ENCODE data around the gene DISP2. TPM values are rescaled to one million over a fixed set of nuclear protein-coding genes. Genes with fewer than 3 reads are reported as not detected.

DISP2 gene
- total and polyA plus RNA-seq, 2 of the 8 experiments (the other 6 are each of a cell fraction or from before 2014, with no cell fraction given), result 0.45 to 1.2 TPM

DNA sequence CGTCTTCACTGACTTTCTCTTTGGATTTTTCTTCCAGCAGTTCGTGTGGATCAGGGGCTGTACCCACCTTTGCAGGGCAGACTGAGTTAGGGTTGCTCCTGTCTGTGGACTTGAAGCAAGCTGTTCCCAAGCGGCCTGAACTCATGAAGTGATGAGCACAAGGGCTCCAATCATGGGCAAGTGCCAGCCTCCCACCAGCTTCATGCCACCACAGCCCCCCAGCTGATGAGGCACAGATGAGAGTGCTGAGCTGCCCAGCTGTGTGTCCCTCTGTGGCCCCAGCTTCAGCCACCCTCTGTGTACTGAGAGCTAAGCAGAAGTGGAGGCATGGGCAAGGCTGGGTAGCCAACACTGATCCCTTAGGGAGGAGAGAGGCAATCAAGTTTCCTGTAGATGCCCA lies 47.0 kb upstream of the DISP2 start:
- Histone ChIP-seq H3K56ac (replicated peaks; ENCODE audit: insufficient read length, low read depth, low read length) (no peak overlapping the region), H3K79me2 (ENCODE audit: control insufficient read depth in 1 of 2, insufficient read depth in 2 of 2, low read length in 2 of 2) (no peaks in the 10 kb centered on the region), H2BK20ac (ENCODE audit: low read length) (no peak overlapping the region), H3K4me1 (replicated peaks in 1 of 4; ENCODE audit: control insufficient read depth in 3 of 4, insufficient read depth in 4 of 4, low read length in 3 of 4) (peaks cover 0 to 29% (median 21%) of the 10 kb centered on the region in 4 experiments; a peak in 6 of 7 replicates), H4K91ac (replicated peaks; ENCODE audit: insufficient read length, low read length) (no peak overlapping the region), H3K4me3 (ENCODE audit: extremely low read depth in 1 of 4, insufficient read depth in 2 of 4, low read depth in 3 of 4, low read length in 4 of 4) (no peak overlapping the region), H3K18ac (ENCODE audit: extremely low read depth, low read length) (no peak overlapping the region), H4K8ac (ENCODE audit: extremely low read depth, insufficient read depth, low read length) (peak overlapping the region; percentile 42; the same call in 1 of the 2 replicates), H3K27ac (ENCODE audit: low read depth, low read length) (no peak overlapping the region), H4K5ac (ENCODE audit: insufficient read length, low read depth, low read length) (no peak overlapping the region), H2BK12ac (ENCODE audit: low read depth, low read length) (no peak overlapping the region), H3K36me3 (ENCODE audit: control insufficient read depth in 2 of 4, insufficient read depth in 4 of 4, low read length in 3 of 4) (no peaks in the 10 kb centered on the region), H2BK5ac (ENCODE audit: low read depth, low read length) (no peak overlapping the region; the same call in 1 of the 2 replicates), H3K23me2 (ENCODE audit: low read depth, low read length) (no peaks in the 10 kb centered on the region; the same call in 1 of the 2 replicates), H3K9ac (replicated peaks in 1 of 4; ENCODE audit: extremely low read depth in 1 of 4, low read depth in 3 of 4, low read length in 3 of 4) (no peak overlapping the region), H2BK15ac (ENCODE audit: low read length) (peak overlapping the region; percentile 84; the same call in 1 of the 2 replicates), H3K27me3 (replicated peaks in 1 of 4; ENCODE audit: control insufficient read depth in 3 of 4, extremely low read depth in 1 of 4, insufficient read depth in 3 of 4, low read length in 3 of 4) (peaks cover 0 to 6% (median 0%) of the 10 kb centered on the region in 4 experiments; a peak in 3 of 7 replicates), H2BK120ac (replicated peaks; ENCODE audit: low read depth, low read length) (no peak overlapping the region), H3K79me1 (ENCODE audit: low read depth, low read length) (no peaks in the 10 kb centered on the region), H3K9me3 (ENCODE audit: insufficient read depth in 2 of 2, low read depth in 1 of 2, low read length in 1 of 2) (no peaks in the 10 kb centered on the region), H3K23ac (ENCODE audit: insufficient read length) (no peak overlapping the region), H3K4me2 (ENCODE audit: insufficient read depth in 1 of 2, low read depth in 2 of 2, low read length in 2 of 2) (no peak overlapping the region), H4K20me1 (replicated peaks in 1 of 2; ENCODE audit: control insufficient read depth in 1 of 2, insufficient read depth in 2 of 2, low read length in 2 of 2) (peaks cover 1 to 4% of the 10 kb centered on the region in 2 experiments), H3K4ac (replicated peaks; ENCODE audit: insufficient read length, low read depth, low read length) (no peak overlapping the region), H2AK5ac (ENCODE audit: low read depth, low read length) (no peak overlapping the region), H3K14ac (ENCODE audit: insufficient read length) (no peak overlapping the region), H2AFZ (ENCODE audit: low read length) (no peak overlapping the region)
- DNase-seq (ENCODE audit: low read depth in 1 of 2, low spot score in 2 of 2) (no peak), FAIRE-seq (no peak)
- ChIA-PET CTCF (ENCODE audit: partially characterized antibody) (interaction anchor here (0.6 to 23.9 kb wide), 19 partner anchors 7 to 258 kb away, joined by 3 to 584 read pairs (median 11); partner anchors contain the start of genes ANKRD63, CCDC9B, INAFM2 and KNSTRN), POLR2A (ENCODE audit: partially characterized antibody) (interaction anchor here (1.2 to 6.0 kb wide), 3 partner anchors 10 to 72 kb away, joined by 3 to 29 read pairs (median 4); partner anchors contain the start of gene PAK6)
- TF ChIP-seq CHD1 (IDR thresholded peaks at IDR 0.05; ENCODE audit: low read depth, low read length) (no peak), SAP30 (IDR thresholded peaks at IDR 0.05; ENCODE audit: insufficient read depth, insufficient replicate concordance, low read length) (no peak), JUND (IDR thresholded peaks at IDR 0.05; ENCODE audit: low read length) (no peak), FOSL1 (IDR thresholded peaks at IDR 0.05; ENCODE audit: insufficient read depth, low read depth, low read length) (no peak), CBX5 (IDR thresholded peaks at IDR 0.05; ENCODE audit: low read depth, low read length) (no peak), SP2 (IDR thresholded peaks at IDR 0.05; ENCODE audit: low read length) (no peak), RBBP5 (IDR thresholded peaks at IDR 0.05; ENCODE audit: borderline replicate concordance, low read depth, low read length) (no peak), JUN (IDR thresholded peaks at IDR 0.05; ENCODE audit: low read depth, low read length) (no peak)
- TF ChIP-seq, protein P1, sequence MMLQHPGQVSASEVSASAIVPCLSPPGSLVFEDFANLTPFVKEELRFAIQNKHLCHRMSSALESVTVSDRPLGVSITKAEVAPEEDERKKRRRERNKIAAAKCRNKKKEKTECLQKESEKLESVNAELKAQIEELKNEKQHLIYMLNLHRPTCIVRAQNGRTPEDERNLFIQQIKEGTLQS (IDR thresholded peaks at IDR 0.05; ENCODE audit: insufficient read depth, low read depth, low read length), result no peak
- TF ChIP-seq, protein P2, sequence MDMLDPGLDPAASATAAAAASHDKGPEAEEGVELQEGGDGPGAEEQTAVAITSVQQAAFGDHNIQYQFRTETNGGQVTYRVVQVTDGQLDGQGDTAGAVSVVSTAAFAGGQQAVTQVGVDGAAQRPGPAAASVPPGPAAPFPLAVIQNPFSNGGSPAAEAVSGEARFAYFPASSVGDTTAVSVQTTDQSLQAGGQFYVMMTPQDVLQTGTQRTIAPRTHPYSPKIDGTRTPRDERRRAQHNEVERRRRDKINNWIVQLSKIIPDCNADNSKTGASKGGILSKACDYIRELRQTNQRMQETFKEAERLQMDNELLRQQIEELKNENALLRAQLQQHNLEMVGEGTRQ (IDR thresholded peaks at IDR 0.05; ENCODE audit: low read length), result no peak
- 68% methylated on average over 3 of the region's 3 CpGs; no CpG with 5 or more reads in 1 of the 2 experiments for WGBS, 2 experiments (ENCODE audit: extremely low coverage in 1 of 2, insufficient coverage in 1 of 2, insufficient read length in 1 of 2, insufficient replicate concordance in 2 of 2, low coverage in 1 of 2, low lambda C conversion rate in 2 of 2, missing lambda C conversion rate in 1 of 2)

All from H1 (cell line).